Loucy (cell line): ENCODE data around the gene PRR23C.

Experiments used
- EZH2phosphoT487 ChIP-seq: fragments of 200-600 bp; IDR thresholded peaks from 2 replicates; pipeline ENCODE4 v1.6.1; 2018; ENCODE audit warnings: antibody characterized with exemption, mild to moderate bottlenecking, moderate library complexity, borderline replicate concordance
- TF ChIP-seq, protein P1 (sequence below): fragments of 200-600 bp; sonication (generic); conservative IDR thresholded peaks from 2 replicates; pipeline ENCODE4 v1.5.1; 2014; ENCODE audit warnings: mild to moderate bottlenecking, antibody characterized with exemption, low read length

DNA sequence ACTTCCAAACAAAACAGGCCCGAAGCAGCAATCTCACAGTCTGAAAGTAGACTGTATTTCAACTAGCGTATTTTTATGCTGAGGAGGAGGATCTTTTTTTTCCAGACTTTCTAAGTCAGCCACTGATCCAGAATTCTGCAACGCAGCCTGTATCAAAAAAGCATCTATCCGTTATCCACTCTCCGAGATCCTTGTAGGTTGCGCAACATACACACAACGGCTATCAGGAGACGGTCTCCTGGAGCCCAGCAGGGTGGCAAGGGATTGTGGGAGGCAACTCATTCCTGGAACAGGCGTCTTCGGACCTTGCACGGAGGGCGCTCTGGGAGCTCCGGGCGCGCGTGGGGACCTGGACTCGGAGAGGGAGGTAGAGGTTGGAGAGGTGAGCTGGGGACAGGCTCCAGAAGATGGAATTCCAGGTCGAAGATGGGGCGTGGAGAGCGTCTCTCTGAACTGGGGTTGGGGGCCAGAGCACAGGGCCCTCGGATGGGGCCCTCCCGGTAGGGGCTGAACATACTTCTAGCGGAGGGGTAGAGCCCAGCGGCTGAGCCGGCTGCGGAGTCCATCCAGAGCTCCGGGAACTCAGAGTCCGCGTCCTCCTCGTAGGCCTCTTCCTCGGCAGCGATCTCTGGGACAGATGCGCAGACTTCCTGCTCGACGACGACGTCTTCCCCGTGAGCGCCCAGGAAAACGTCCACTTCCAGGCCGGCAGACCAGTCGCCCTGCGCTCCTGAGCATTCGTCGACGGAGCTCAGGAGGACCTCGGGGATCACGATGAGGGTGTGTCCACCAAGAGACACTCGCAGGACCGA is 932 bp downstream of the PRR23C start:
- TF ChIP-seq, protein P1, sequence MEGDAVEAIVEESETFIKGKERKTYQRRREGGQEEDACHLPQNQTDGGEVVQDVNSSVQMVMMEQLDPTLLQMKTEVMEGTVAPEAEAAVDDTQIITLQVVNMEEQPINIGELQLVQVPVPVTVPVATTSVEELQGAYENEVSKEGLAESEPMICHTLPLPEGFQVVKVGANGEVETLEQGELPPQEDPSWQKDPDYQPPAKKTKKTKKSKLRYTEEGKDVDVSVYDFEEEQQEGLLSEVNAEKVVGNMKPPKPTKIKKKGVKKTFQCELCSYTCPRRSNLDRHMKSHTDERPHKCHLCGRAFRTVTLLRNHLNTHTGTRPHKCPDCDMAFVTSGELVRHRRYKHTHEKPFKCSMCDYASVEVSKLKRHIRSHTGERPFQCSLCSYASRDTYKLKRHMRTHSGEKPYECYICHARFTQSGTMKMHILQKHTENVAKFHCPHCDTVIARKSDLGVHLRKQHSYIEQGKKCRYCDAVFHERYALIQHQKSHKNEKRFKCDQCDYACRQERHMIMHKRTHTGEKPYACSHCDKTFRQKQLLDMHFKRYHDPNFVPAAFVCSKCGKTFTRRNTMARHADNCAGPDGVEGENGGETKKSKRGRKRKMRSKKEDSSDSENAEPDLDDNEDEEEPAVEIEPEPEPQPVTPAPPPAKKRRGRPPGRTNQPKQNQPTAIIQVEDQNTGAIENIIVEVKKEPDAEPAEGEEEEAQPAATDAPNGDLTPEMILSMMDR: no peak
- no peak for TF ChIP-seq EZH2phosphoT487
